ENCODE data around the gene TNFRSF4.

Gene TNFRSF4

DNA sequence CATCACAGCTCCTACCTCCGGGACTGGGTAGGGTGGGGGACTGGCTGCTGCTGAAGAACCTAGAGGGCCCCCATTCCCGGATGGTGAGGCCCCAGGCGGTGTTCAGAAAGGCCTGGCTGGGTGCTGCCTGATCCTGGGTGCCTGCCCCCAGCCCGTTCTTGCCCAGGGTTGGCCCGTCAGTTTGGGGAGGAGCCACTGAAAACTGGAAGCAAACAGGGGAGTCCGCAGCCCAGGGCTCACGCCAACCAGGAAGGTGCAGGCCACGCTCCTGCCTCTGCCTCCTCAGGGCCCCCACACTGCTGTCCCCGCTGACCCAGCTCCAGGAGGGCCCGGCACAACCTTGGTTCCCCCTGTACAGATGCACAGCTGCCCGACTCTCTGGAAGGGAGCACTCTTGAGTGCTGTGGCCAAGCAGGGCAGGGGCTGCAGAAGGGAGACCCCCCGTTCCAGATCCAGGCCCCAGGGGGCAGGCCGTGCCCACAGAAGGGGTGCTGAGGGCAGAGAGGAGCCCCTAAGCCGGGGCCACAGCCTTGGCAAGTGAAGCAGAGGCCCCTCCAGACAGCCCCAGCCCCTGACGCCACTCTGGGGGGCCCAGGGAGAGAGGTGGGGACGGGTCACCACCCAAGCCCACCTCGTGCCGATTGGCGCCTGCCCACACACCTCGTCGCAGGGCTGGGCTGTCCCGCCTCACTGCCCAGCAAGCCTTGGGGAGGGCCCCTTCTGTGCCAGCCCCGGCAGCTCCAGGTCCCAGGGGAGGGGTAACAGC is 27.1 kb upstream of the TNFRSF4 start:
- H3K27ac Mint-ChIP-seq: peak overlapping the region; percentile 32
- no peak for DNase-seq
- ATAC-seq (replicated peaks): no peak
- no peaks in the 10 kb centered on the region for H3K9me3 Mint-ChIP-seq
- H3K4me3 Mint-ChIP-seq: no peak overlapping the region
- peaks cover 0 to 6% of the 10 kb centered on the region in 2 donors for H3K27me3 Mint-ChIP-seq
- no peaks in the 10 kb centered on the region for H3K36me3 Mint-ChIP-seq
- H3K4me1 Mint-ChIP-seq: peaks cover 11 to 31% of the 10 kb centered on the region in 2 donors

DNA sequence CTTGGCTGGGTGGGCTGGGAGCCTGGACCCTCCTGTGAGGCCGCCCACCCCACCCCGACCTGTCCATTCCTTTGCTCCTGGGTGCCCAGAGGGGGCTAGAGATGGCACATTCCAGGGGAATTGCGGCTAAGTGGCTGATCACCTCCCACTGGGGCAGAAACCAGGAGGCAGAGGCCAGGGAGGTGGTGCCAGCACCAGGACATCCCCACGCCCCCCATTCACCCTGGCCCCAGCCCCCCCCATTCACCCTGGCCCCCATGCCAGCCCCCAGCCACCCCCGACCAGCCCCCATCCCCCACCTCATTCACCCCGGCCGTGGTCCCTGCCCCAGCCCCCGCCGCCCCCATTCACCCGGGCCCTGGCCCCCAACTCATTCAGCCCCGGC is 26.4 kb upstream of the TNFRSF4 start:
- no peak for DNase-seq
- H3K36me3 Mint-ChIP-seq: no peaks in the 10 kb centered on the region
- no peak overlapping the region for H3K27ac Mint-ChIP-seq
- peaks cover 11 to 38% of the 10 kb centered on the region in 2 donors for H3K4me1 Mint-ChIP-seq
- ATAC-seq (replicated peaks): no peak
- H3K27me3 Mint-ChIP-seq: peaks cover 0 to 6% of the 10 kb centered on the region in 2 donors
- no peak overlapping the region for H3K4me3 Mint-ChIP-seq
- no peaks in the 10 kb centered on the region for H3K9me3 Mint-ChIP-seq

DNA sequence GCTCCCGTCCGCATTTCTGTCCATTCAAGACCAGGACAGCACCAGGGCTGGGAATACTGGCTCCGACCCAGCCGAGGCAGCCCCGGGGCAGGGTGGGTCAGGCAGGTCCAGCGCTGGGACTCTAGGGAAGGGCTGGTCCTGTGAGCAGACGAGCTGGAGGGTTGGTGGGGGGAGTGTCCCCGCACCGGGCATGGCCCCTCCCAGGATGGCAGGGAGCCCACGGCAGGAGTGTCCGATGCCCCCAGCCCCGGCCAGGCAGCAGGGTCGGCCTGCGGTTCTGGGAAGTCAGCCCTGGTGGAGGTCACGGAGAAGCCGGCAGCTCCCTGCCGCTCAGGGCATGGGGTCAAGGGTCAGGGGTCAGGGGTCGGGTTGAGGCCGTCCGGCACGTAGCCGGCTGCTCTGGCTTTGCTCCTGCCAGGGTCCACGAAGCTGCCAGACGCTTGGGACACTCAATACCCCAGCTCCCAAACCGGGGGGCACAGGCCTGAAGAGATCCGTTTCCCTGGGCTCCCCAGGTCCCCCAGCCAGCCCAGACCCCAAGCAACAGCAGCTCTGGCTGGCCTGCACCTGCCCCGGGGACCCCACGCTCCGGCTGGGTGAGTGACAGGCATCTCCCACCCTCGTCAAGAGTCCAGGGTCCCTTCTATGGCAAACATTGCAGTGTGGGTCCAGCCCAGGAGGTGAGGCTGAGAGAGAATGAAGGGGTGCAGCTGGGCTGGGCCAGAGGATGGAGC is 25.8 kb upstream of the TNFRSF4 start:
- Mint-ChIP-seq H3K27me3 (peaks cover 0 to 6% of the 10 kb centered on the region in 2 donors), H3K9me3 (no peaks in the 10 kb centered on the region), H3K36me3 (peaks cover 0 to under 1% of the 10 kb centered on the region in 2 donors), H3K4me3 (no peak overlapping the region), H3K27ac (no peak overlapping the region), H3K4me1 (peaks cover 11 to 43% of the 10 kb centered on the region in 2 donors)
- ATAC-seq (replicated peaks) (no peak), DNase-seq (no peak)

DNA sequence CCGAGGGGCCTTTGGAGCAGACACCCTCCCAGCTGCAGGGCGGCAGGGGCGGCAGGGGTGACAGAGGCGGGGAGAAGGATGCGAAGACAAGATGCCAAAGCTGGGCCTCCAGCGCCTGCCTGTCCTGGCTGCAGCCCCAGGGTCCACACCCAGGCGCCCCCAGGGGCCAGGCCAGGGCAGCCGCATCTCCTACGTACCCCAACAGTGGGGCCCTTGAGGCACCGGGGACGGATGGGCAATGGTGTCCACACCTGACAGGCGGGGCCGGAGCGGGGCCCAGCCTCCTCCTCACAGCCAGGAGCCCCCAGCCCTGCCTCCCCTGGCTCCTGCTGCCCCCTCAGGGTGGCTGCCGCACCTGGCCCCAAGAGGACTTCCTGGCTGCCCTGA is 25.3 kb upstream of the TNFRSF4 start:
- Mint-ChIP-seq H3K4me1 (peaks cover 16 to 49% of the 10 kb centered on the region in 2 donors), H3K36me3 (peaks cover 5 to 6% of the 10 kb centered on the region in 2 donors), H3K27me3 (peaks cover 0 to 6% of the 10 kb centered on the region in 2 donors), H3K4me3 (no peak overlapping the region), H3K27ac (no peak overlapping the region), H3K9me3 (no peaks in the 10 kb centered on the region)
- ATAC-seq (replicated peaks): no peak
- no peak for DNase-seq

DNA sequence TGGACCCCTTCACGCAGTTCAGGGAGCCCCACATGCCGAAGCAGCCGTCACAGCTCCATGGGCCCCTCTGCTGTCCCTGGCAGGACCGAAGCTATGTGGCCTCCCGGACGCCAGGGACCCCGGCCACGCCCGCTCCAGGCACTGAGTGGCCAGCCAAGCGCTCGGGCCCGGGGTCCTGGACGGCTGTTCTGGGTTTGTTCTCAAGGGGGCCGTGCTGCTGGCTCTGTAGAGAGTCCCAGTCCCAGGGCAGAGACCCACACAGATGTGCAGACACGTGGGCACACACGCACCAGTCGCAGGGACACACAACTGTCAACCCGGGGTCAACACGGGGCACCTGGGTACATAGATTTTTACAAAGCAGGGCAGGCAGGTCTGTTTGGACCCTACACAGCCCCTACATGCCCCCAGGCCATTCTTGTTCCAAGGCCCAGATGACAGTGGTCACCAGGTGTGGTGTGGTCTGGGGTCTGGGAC is 24.8 kb upstream of the TNFRSF4 start:
- peaks cover 10% of the 10 kb centered on the region in 2 donors for H3K36me3 Mint-ChIP-seq
- H3K27me3 Mint-ChIP-seq: peaks cover 0 to 6% of the 10 kb centered on the region in 2 donors
- H3K4me1 Mint-ChIP-seq: peaks cover 20 to 54% of the 10 kb centered on the region in 2 donors
- ATAC-seq (replicated peaks) (no peak), DNase-seq (no peak)
- no peak overlapping the region for H3K27ac Mint-ChIP-seq
- H3K9me3 Mint-ChIP-seq: no peaks in the 10 kb centered on the region
- no peak overlapping the region for H3K4me3 Mint-ChIP-seq

DNA sequence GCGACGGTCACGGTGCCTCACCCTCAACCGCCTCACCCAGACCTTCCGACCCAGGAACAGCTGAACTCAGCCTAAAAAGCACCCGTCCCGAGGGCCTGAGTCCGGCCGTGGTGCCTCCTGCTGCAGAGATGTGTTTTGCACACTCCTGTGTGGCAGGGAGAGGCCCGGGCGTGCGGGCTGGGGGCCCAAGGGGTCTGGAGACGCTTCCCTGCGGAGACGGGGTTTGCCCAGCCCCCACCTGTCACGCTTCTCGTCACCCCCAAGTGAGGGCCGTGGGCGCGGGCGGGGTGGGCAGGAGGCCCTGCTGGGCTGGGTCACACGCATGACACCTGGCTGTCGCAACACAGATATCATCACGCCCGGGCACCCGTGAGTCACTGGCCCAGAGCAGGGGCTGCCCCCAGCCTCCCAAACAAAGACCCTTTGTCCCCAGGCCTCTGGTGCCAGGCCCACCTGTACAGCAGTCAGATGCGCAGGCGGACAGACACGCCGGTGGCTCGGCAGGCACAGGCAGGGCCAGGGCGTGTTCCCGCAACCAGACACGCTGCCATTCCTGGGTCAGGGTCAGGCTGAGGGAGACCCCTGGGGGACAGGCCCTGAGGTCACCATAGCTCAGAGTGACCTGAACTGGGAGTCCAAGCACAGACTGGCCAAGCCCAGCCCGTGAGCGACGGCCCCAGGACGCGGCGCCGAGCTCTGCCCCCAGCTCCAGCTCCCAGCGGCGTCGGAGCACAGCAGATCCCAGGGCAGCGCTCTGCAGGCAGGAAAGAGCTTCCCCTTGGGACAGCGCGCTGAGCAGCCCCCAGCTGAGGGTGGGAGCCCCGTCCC is 24.1 kb upstream of the TNFRSF4 start:
- peak; percentile 35 for DNase-seq
- peaks cover 14 to 15% of the 10 kb centered on the region in 2 donors for H3K36me3 Mint-ChIP-seq
- no peaks in the 10 kb centered on the region for H3K9me3 Mint-ChIP-seq
- peak overlapping the region; percentile 73 for H3K27ac Mint-ChIP-seq
- H3K4me1 Mint-ChIP-seq: peaks cover 22 to 58% of the 10 kb centered on the region in 2 donors
- peaks cover 0 to 6% of the 10 kb centered on the region in 2 donors for H3K27me3 Mint-ChIP-seq
- peak overlapping the region; percentile 70 to 71 for H3K4me3 Mint-ChIP-seq
- ATAC-seq (replicated peaks): peak; percentile 67 to 74

DNA sequence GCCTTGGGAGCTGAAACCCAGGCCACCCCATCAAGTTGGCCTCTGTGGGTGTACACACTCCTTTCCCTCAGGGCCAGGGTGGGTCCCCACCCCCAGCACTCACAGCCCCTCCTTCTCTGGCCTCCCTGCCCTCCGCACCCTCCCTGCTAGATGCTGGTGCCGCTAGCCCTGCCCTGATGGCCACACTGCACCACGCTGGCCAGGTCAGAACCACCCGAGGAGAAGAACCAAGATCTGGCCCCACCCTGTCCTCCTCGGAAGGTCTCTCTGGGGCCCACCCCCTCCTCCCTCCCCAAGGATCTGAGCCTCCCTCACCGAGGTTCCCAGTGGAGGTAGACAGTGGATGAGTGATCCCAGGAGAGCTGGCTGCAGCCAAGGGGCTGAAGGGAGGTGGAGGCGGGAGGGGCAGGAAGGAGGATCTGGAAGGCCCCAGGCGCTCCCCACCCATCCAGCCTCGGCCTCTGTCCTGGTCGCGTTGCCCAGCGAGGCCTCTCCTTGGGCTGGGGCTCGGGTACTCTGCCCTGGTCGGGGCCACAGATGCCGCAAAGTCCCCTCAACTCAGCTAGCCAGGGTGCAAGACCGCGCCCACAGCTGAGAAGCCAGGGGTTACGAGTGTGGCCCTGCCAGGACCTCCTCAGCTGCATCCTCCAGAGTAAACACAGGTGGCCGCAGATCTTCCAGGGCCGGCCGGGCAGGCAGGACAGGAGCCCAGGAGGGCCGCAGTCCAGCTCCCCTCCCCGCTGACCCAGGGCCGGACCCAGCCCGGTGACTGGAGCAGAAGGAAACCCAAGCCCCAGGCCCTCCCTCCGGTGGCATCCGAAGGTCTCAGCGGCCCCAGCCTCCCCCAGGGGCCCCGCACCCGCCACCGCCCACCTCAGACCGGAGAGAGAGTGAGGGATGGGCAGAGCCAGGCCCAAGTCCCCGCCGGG is 23.3 kb upstream of the TNFRSF4 start:
- peak overlapping the region; percentile 73 for H3K27ac Mint-ChIP-seq
- ATAC-seq (replicated peaks): peak; percentile 1 to 7
- H3K4me1 Mint-ChIP-seq: peaks cover 22 to 58% of the 10 kb centered on the region in 2 donors
- H3K36me3 Mint-ChIP-seq: peaks cover 14 to 15% of the 10 kb centered on the region in 2 donors
- H3K9me3 Mint-ChIP-seq: no peaks in the 10 kb centered on the region
- H3K4me3 Mint-ChIP-seq: peak overlapping the region; percentile 70 to 71
- no peak for DNase-seq
- H3K27me3 Mint-ChIP-seq: peaks cover 0 to 6% of the 10 kb centered on the region in 2 donors

DNA sequence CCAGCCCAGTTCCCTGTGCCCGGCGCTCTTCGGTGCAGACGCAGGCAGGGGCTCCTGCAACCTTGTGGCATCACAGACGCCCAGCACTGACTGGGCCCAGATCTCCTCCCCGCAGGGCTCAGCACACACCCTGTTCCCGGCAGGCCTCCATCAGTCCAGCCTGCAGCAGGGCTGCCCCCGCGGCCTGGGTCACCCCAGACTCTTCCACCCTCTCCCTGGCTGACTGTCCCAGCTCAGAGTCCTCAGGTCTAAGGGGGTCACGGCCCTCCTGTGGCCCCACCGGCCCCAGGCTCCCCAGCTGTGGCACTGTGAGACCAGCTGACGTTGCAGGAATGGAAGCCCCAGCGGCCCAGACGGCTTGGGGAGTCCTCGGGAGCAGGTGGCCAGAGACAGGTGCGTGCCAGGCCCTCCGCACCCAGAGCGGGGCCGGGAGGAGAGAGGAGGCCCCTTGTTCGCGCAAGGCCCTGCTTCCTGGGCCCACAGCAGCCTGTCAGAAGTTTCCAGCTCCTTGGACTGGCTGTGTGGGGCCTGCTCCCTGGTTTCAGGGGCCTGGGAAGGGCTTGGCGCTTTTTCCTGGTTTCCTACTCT is 22.3 kb upstream of the TNFRSF4 start:
- Mint-ChIP-seq H3K4me1 (peaks cover 20 to 58% of the 10 kb centered on the region in 2 donors), H3K27ac (peak overlapping the region; percentile 37), H3K36me3 (peaks cover 14 to 15% of the 10 kb centered on the region in 2 donors), H3K4me3 (no peak overlapping the region), H3K9me3 (no peaks in the 10 kb centered on the region), H3K27me3 (peaks cover 0 to 6% of the 10 kb centered on the region in 2 donors)
- no peak for ATAC-seq (replicated peaks)
- DNase-seq: no peak

DNA sequence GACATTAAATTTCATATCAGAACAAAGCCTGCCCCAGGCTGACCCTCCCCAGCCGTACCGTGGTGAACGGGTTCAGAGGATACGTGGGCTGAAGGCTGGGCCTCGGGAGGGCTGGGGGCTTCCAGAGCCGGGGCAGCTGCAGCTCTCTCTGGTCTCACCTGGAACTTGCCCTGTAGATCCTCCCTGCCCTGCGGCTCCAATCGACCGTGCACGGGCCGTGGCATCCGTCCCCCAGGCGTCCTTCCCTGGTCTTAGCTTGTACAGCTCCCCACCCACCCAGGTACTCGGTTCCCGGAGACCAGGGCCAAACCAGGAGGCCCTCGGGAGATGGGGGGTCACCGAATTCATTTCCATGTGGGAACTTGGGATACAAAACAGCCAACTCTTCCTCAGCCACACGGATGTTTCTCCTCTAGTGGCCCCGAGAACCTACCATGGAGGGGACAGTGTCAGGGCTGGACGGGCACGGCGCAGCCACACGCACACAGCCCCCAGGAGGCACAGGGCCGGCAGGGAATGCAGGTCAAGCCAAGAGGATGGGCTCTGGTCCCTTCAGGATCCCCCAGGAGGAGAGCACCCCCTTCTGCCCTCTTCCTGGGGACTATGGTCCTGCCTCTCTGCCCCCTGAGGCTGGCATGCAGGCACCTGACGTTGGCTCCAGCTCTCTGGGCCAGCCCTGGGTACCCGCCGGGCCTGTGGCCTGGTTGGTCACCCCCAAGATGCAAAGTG is 21.2 kb upstream of the TNFRSF4 start:
- H3K4me1 Mint-ChIP-seq: peaks cover 24 to 67% of the 10 kb centered on the region in 2 donors
- no peak overlapping the region for H3K27ac Mint-ChIP-seq
- peaks cover 14 to 19% of the 10 kb centered on the region in 2 donors for H3K36me3 Mint-ChIP-seq
- no peaks in the 10 kb centered on the region for H3K9me3 Mint-ChIP-seq
- H3K4me3 Mint-ChIP-seq: no peak overlapping the region
- DNase-seq (no peak), ATAC-seq (replicated peaks) (no peak)
- no peaks in the 10 kb centered on the region for H3K27me3 Mint-ChIP-seq

DNA sequence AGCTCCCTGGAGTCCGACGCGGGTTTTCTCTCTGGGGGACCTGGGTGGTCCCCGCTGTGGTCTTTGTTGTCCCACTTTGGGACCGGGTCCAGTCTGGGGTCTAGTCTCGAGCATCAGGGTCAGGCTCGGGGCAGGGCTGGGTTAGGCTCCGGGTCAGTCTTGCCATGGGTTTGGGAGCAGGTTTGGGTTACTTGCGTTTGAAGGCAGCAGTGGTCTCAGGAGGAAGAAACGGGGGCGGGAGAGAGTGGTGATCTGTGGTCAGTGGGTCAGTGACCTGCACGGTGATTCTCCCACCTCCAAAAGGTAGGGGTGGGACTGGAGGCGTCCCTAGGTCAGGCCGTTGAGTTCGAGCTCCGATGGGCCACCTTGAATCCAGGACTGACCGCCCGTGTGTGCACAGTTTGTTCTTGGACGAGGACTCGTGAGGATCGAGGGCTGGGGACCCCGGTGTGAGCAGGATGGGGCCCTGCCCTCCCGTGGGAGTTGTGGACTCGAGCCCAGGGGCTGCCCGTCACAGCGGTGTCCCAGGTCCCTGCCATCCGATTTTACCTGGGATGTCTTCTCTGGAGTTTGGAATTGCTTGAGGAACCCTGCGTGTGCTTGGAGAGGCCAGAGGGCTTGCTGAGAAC is 20.3 kb upstream of the TNFRSF4 start:
- H3K27ac Mint-ChIP-seq: peak overlapping the region; percentile 87
- H3K4me1 Mint-ChIP-seq: peaks cover 33 to 76% of the 10 kb centered on the region in 2 donors
- no peaks in the 10 kb centered on the region for H3K27me3 Mint-ChIP-seq
- peak overlapping the region; percentile 72 to 80 for H3K4me3 Mint-ChIP-seq
- ATAC-seq (replicated peaks) (no peak), DNase-seq (no peak)
- H3K36me3 Mint-ChIP-seq: peaks cover 18 to 27% of the 10 kb centered on the region in 2 donors
- H3K9me3 Mint-ChIP-seq: no peaks in the 10 kb centered on the region

DNA sequence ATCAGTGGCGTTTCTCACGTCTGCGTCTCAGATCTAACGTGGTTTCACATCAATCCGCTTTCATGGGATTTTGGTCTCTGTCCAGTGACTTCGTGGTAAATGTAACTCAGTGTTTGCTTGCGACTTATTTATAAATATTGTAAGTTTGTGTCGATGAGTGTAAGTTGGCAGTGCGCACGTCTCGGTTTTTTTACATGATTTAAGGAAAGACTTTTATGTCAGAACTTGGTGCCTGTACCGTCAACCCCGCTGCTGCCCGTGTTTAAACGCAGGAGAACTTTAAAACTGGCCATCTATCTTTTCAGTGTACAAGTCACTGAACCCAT is 19.6 kb upstream of the TNFRSF4 start:
- DNase-seq: no peak
- Mint-ChIP-seq H3K27ac (peak overlapping the region; percentile 87), H3K36me3 (peaks cover 18 to 28% of the 10 kb centered on the region in 2 donors), H3K27me3 (no peaks in the 10 kb centered on the region), H3K9me3 (no peaks in the 10 kb centered on the region), H3K4me3 (peak overlapping the region; percentile 72 to 80), H3K4me1 (peaks cover 33 to 73% of the 10 kb centered on the region in 2 donors)
- no peak for ATAC-seq (replicated peaks)

DNA sequence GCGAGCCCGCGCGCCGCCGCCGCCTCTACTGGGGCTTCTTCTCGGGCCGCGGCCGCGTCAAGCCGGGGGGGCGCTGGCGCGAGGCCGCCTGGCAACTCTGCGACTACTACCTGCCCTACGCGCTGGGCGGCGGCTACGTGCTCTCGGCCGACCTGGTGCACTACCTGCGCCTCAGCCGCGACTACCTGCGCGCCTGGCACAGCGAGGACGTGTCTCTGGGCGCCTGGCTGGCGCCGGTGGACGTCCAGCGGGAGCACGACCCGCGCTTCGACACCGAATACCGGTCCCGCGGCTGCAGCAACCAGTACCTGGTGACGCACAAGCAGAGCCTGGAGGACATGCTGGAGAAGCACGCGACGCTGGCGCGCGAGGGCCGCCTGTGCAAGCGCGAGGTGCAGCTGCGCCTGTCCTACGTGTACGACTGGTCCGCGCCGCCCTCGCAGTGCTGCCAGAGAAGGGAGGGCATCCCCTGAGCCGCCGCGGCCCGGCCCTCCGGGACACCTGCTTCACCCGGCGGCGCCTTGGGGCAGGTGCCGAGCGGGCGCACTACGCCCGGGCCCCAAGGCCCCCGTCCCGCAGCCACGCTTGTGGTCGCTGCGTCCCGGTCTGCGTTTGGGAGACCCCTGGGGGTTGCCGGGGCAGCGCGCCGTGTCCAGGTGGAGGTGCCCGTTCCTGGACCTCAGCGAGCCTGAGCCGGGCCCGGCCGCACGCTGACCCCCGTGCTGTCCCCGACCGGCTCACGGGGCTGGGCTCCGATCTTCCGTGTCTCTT is 19.0 kb upstream of the TNFRSF4 start:
- Mint-ChIP-seq H3K36me3 (peaks cover 18 to 28% of the 10 kb centered on the region in 2 donors), H3K4me3 (peak overlapping the region; percentile 80 to 83), H3K27me3 (no peaks in the 10 kb centered on the region), H3K27ac (peak overlapping the region; percentile 87), H3K9me3 (no peaks in the 10 kb centered on the region), H3K4me1 (peaks cover 31 to 67% of the 10 kb centered on the region in 2 donors)
- DNase-seq (no peak), ATAC-seq (replicated peaks) (no peak)
